HG02610 (cell line): ENCODE results near the gene TOX2.

Source experiments
- ATAC-seq: cut with Tn5 transposase; IDR thresholded peaks from one replicate; pipeline ENCODE4 v1.9.1; 2021; ENCODE audit warnings: mild to moderate bottlenecking, moderate library complexity; ENCODE audit not compliant: unreplicated experiment

Gene TOX2

GRCh38 chr20:44117296-44118184 lies 202.9 kb downstream of the TOX2 start:
- no peak for ATAC-seq

- ATAC-seq, result no peak
These were observed 203.8 kb downstream of the TOX2 start for GRCh38 chr20:44118185-44119033.
